HepG2 (cell line): ENCODE measurements around the gene TJAP1. TPM values are rescaled to one million over a fixed set of nuclear protein-coding genes. Genes with fewer than 3 reads are reported as not detected.
A peak's percentile ranks its signal among the peaks of the same experiment; 100 is the strongest.

ENCODE experiments used
- AGO1 ChIP-seq: fragments of 200-400 bp; formaldehyde crosslinking; IDR thresholded peaks from 2 replicates; pipeline ENCODE4 v1.6.1; 2017; ENCODE audit warnings: mild to moderate bottlenecking, low read depth, low read length, moderate library complexity; ENCODE audit not compliant: poor library complexity, severe bottlenecking
- ATF4 ChIP-seq, 2 experiments: fragments of 450-650 bp in 1 of 2; sonication (generic) in 1 of 2; formaldehyde crosslinking; IDR thresholded peaks; 2 replicates each; pipeline versions ENCODE4 v1.5.0 to v1.8.0; 2020 to 2022; ENCODE audit warnings: mild to moderate bottlenecking in 1 of 2, missing genetic modification reagents in 1 of 2
- EZH2 ChIP-seq: conservative IDR thresholded peaks from 2 replicates; pipeline ENCODE4 v1.6.1; 2012; ENCODE audit warnings: mild to moderate bottlenecking, low read depth, low read length, moderate library complexity
- GATAD1 ChIP-seq: IDR thresholded peaks from 2 replicates; pipeline ENCODE4 v1.6.1; 2016; ENCODE audit warnings: missing genetic modification reagents, missing compliant biosample characterization
- HNF4A ChIP-seq: sonication (generic); formaldehyde crosslinking; IDR thresholded peaks from 2 replicates; pipeline ENCODE4 v1.4.0; 2020; ENCODE audit warnings: missing genetic modification reagents
- HOXD1 ChIP-seq: sonication (generic); formaldehyde crosslinking; IDR thresholded peaks from 2 replicates; pipeline ENCODE4 v1.5.0; 2020; ENCODE audit warnings: missing genetic modification reagents
- IRF1 ChIP-seq: sonication (generic); formaldehyde crosslinking; IDR thresholded peaks from 2 replicates; pipeline ENCODE4 v1.4.0; 2020; ENCODE audit warnings: low read depth, mild to moderate bottlenecking, missing genetic modification reagents
- KDM3A ChIP-seq: IDR thresholded peaks from 2 replicates; pipeline ENCODE4 v1.6.1; 2018; ENCODE audit warnings: low read depth, missing compliant biosample characterization
- MED1 ChIP-seq: sonication (generic); formaldehyde crosslinking; IDR thresholded peaks from 2 replicates; pipeline ENCODE4 v1.4.0; 2020; ENCODE audit warnings: missing genetic modification reagents
- MEIS2 ChIP-seq: sonication (generic); formaldehyde crosslinking; IDR thresholded peaks from 2 replicates; pipeline ENCODE4 v1.9.0; 2021; ENCODE audit warnings: mild to moderate bottlenecking, missing genetic modification reagents
- NRL ChIP-seq: sonication (generic); formaldehyde crosslinking; IDR thresholded peaks from 2 replicates; pipeline ENCODE4 v1.5.0; 2020; ENCODE audit warnings: missing genetic modification reagents, mild to moderate bottlenecking, moderate library complexity, borderline replicate concordance
- ONECUT2 ChIP-seq: sonication (generic); formaldehyde crosslinking; IDR thresholded peaks from 2 replicates; pipeline ENCODE4 v1.4.0; 2020; ENCODE audit warnings: missing genetic modification reagents
- SAP130 ChIP-seq: IDR thresholded peaks from 2 replicates; pipeline ENCODE4 v1.6.1; 2016; ENCODE audit warnings: low read depth
- SKI ChIP-seq: fragments of 450-650 bp; IDR thresholded peaks from one replicate; pipeline ENCODE4 v1.6.1; 2018; ENCODE audit warnings: mild to moderate bottlenecking; ENCODE audit not compliant: partially characterized antibody
- ZBTB7B ChIP-seq: sonication (generic); formaldehyde crosslinking; IDR thresholded peaks from 2 replicates; pipeline ENCODE4 v1.4.0; 2020; ENCODE audit warnings: missing genetic modification reagents
- ZMYM2 ChIP-seq: sonication (generic); formaldehyde crosslinking; IDR thresholded peaks from 2 replicates; pipeline ENCODE4 v1.8.0; 2022; ENCODE audit warnings: mild to moderate bottlenecking, missing genetic modification reagents
- ZNF138 ChIP-seq: sonication (generic); formaldehyde crosslinking; IDR thresholded peaks from 2 replicates; pipeline ENCODE4 v1.5.0; 2020; ENCODE audit warnings: mild to moderate bottlenecking, low read depth, missing genetic modification reagents
- ZNF180 ChIP-seq: sonication (generic); formaldehyde crosslinking; IDR thresholded peaks from 2 replicates; pipeline ENCODE4 v1.4.0; 2020; ENCODE audit warnings: low read depth, missing genetic modification reagents, borderline replicate concordance
- ZNF354B ChIP-seq: sonication (generic); formaldehyde crosslinking; IDR thresholded peaks from 2 replicates; pipeline ENCODE4 v1.8.0; 2022; ENCODE audit warnings: mild to moderate bottlenecking, missing genetic modification reagents
- ZNF570 ChIP-seq: sonication (generic); formaldehyde crosslinking; IDR thresholded peaks from 2 replicates; pipeline ENCODE4 v1.4.0; 2020; ENCODE audit warnings: mild to moderate bottlenecking, missing genetic modification reagents, borderline replicate concordance
- ZNF589 ChIP-seq: sonication (generic); formaldehyde crosslinking; conservative IDR thresholded peaks from 2 replicates; pipeline ENCODE4 v1.8.0; 2022; ENCODE audit warnings: mild to moderate bottlenecking, moderate library complexity, missing genetic modification reagents
- ZNF598 ChIP-seq: sonication (generic); formaldehyde crosslinking; IDR thresholded peaks from 2 replicates; pipeline ENCODE4 v1.5.1; 2020; ENCODE audit warnings: mild to moderate bottlenecking, missing genetic modification reagents, borderline replicate concordance
- ZNF687 ChIP-seq: sonication (generic); formaldehyde crosslinking; IDR thresholded peaks from 2 replicates; pipeline ENCODE4 v1.5.1; 2020; ENCODE audit warnings: mild to moderate bottlenecking, missing genetic modification reagents, moderate library complexity
- ZSCAN21 ChIP-seq: sonication (generic); formaldehyde crosslinking; IDR thresholded peaks from 2 replicates; pipeline ENCODE4 v1.8.0; 2022; ENCODE audit warnings: mild to moderate bottlenecking, missing genetic modification reagents, moderate library complexity, borderline replicate concordance
- polyA plus RNA-seq, 8 experiments: library from polyadenylated mRNA; depleted of rRNA in 3 of 8; stranded (reverse) in 7 of 8; unstranded in 1 of 8; fragments of >200 nt; fragmentation: Illumina TruSeq in 4 of 8; extraction: Trizol in 4 of 8; gene quantifications; 2 replicates each; pipeline versions ENCODE4 v1.2.1 to v1.2.3, GENCODE V29; 2011 to 2016; ENCODE audit warnings: low read depth in 4 of 8, missing spikeins in 1 of 8, mixed read lengths in 1 of 8; ENCODE audit not compliant: insufficient read depth in 1 of 8
- total RNA-seq, 5 experiments: library from RNA; depleted of rRNA; stranded (reverse); fragments of >200 nt; fragmentation: Illumina TruSeq; extraction: Trizol; gene quantifications; 2 replicates each; pipeline ENCODE4 v1.2.3, GENCODE V29; 2016; ENCODE audit warnings: low read depth in 1 of 5

The TJAP1 gene
- total and polyA plus RNA-seq, 2 of the 13 experiments (the other 11 are each of a cell fraction or from before 2014, with no cell fraction given), result 15.7 to 41.6 TPM

GRCh38 chr6:43455531-43456428 is 21.6 kb upstream of the TJAP1 start, which contains the start of gene DLK2 (continued):
- TF ChIP-seq ZNF180 (CRISPR knock-in tag), result no peak
- 0 out of 2 replicates have a peak, but pooled peaks have one; percentile 15 for TF ChIP-seq EZH2
- 0 out of 2 replicates have a peak, but pooled peaks have one; percentile 16 for TF ChIP-seq ZSCAN21 (CRISPR knock-in tag)
- peak; percentile 44 for TF ChIP-seq ZNF687
- TF ChIP-seq ZNF589, result no peak
- TF ChIP-seq NRL (CRISPR knock-in tag), result peak; percentile 26; the same call in 1 of the 2 replicates
- TF ChIP-seq SKI, result no peak
- TF ChIP-seq ZNF138, result no peak
- 0 out of 4 replicates have a peak, but pooled peaks of 1 of the 2 experiments have one; percentile 10 for TF ChIP-seq ATF4 (CRISPR knock-in tag; IDR thresholded peaks at IDR 0.05)
- no peak for TF ChIP-seq HNF4A (CRISPR knock-in tag)
- TF ChIP-seq ZNF598 (CRISPR knock-in tag), result peak; percentile 5; the same call in 1 of the 2 replicates
- TF ChIP-seq ZMYM2 (CRISPR knock-in tag), result no peak
- TF ChIP-seq AGO1, result peak; percentile 93
- TF ChIP-seq ZNF570 (CRISPR knock-in tag), result no peak
- TF ChIP-seq ZNF354B (CRISPR knock-in tag), result no peak
- TF ChIP-seq MED1, result 0 out of 2 replicates have a peak, but pooled peaks have one; percentile 22
- no peak for TF ChIP-seq MEIS2 (CRISPR knock-in tag)
- TF ChIP-seq ZBTB7B (CRISPR knock-in tag), result no peak
- no peak for TF ChIP-seq IRF1
- TF ChIP-seq SAP130 (CRISPR knock-in tag), result peak; percentile 32
- TF ChIP-seq ONECUT2 (CRISPR knock-in tag), result 0 out of 2 replicates have a peak, but pooled peaks have one; percentile 31
- TF ChIP-seq HOXD1 (CRISPR knock-in tag), result 0 out of 2 replicates have a peak, but pooled peaks have one; percentile 33
- no peak for TF ChIP-seq GATAD1 (CRISPR knock-in tag)
- TF ChIP-seq KDM3A (CRISPR knock-in tag), result no peak
